ENCODE results near the gene CTBP2.

GRCh38 chr10:125106586-125106985 lies 53.8 kb downstream of the CTBP2 start:
- TF ChIP-seq CTCF (IDR thresholded peaks at IDR 0.05), result no peak
- TF ChIP-seq POLR2A (IDR thresholded peaks at IDR 0.05), result no peak

Measured in right lobe of liver (tissue), 4 donors.